ENCODE results near the gene APMAP.

GRCh38 chr20:24942679-24943078 lies 49.9 kb downstream of the APMAP start:
- TF ChIP-seq SMARCA4 (IDR thresholded peaks at IDR 0.05) (no peak), ESRRA (IDR thresholded peaks at IDR 0.05; ENCODE audit: borderline replicate concordance, low read depth) (no peak), REST (IDR thresholded peaks at IDR 0.05; ENCODE audit: borderline replicate concordance) (no peak), REST (CRISPR knock-in tag; IDR thresholded peaks at IDR 0.05; ENCODE audit: low read depth) (no peak), TFAP4 (CRISPR knock-in tag; IDR thresholded peaks at IDR 0.05; ENCODE audit: borderline replicate concordance) (no peak), ZZZ3 (IDR thresholded peaks at IDR 0.05) (no peak), MLX (CRISPR knock-in tag; conservative IDR thresholded peaks at IDR 0.05) (no peak), CTCF (IDR thresholded peaks at IDR 0.05 in 2 of 3, conservative IDR thresholded peaks at IDR 0.05 in 1 of 3; ENCODE audit: insufficient read depth in 2 of 3, low read depth in 1 of 3, low read length in 3 of 3) (no peak), FOXM1 (IDR thresholded peaks at IDR 0.05; ENCODE audit: low read depth) (no peak), FOXM1 (CRISPR knock-in tag; IDR thresholded peaks at IDR 0.05; ENCODE audit: low read depth) (no peak), ZNF609 (CRISPR knock-in tag; IDR thresholded peaks at IDR 0.05; ENCODE audit: borderline replicate concordance) (no peak), ZNF766 (CRISPR knock-in tag; conservative IDR thresholded peaks at IDR 0.05) (no peak), POLR2A (conservative IDR thresholded peaks at IDR 0.05) (no peak)

Measured in K562 (cell line).